ENCODE results near the gene ESPN. TPM values are rescaled to one million over a fixed set of nuclear protein-coding genes. Genes with fewer than 3 reads are reported as not detected.

The ESPN gene
- polyA plus RNA-seq, 2 donors, result 21.6 to 46.5 TPM

DNA sequence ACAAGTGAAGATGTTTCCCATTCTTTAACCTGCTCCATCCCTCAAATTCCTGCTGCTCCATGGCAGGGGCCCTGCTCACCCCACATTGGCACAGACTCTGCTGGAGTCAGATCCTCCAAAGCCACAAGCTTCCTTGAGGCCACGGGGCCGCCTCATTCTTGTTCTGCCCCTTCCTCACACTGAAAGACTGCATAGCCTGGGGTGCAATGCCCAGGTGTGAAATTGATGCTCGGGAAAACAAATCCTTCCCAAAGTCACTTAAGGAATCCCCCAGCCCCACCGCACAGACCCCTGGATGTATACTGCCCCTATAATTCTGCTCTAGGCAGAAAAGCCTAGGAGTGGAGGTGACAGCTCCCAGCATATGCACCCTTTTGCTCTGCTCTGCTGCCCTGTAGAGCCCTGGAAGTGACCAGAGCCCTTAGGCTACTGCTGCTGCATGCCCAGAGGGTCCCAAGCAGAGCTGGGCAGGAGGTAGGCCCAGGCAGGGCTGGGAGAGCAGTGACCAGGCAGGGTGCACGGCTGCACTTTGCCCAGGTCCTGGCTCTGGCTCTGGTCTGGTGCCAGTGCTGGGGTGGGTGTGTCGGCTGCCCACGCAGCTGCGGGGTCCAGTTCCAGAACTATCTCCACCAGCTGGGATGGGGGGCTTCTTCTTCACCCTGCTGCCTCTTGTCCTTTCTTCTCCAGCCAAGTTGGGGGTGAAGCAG, 6.5 kb upstream of the ESPN start:
- H3K36me3 ChIP-seq (ENCODE audit: control insufficient read depth in 2 of 2, insufficient read depth in 2 of 2, low read length in 1 of 2), result no peaks in the 10 kb centered on the region
- no peaks in the 10 kb centered on the region for H3K9me3 ChIP-seq (ENCODE audit: control insufficient read depth in 2 of 2, insufficient read depth in 1 of 2, low read depth in 1 of 2, low read length in 1 of 2)
- no peak overlapping the region for H3K27ac ChIP-seq (ENCODE audit: low read depth in 2 of 2, low read length in 1 of 2)
- peaks cover 4 to 19% of the 10 kb centered on the region in 2 donors for H3K4me1 ChIP-seq (ENCODE audit: control insufficient read depth in 2 of 2, insufficient read depth in 2 of 2, low read length in 1 of 2)
- 59 to 60% methylated on average over 8 of the region's 8 CpGs for WGBS, 2 donors
- no peaks in the 10 kb centered on the region for H3K27me3 ChIP-seq (ENCODE audit: control insufficient read depth in 1 of 2, insufficient read depth in 2 of 2, low read length in 2 of 2)
- H3K4me3 ChIP-seq (ENCODE audit: low read depth in 1 of 2, low read length in 2 of 2), result peak overlapping the region; percentile 27 to 63

DNA sequence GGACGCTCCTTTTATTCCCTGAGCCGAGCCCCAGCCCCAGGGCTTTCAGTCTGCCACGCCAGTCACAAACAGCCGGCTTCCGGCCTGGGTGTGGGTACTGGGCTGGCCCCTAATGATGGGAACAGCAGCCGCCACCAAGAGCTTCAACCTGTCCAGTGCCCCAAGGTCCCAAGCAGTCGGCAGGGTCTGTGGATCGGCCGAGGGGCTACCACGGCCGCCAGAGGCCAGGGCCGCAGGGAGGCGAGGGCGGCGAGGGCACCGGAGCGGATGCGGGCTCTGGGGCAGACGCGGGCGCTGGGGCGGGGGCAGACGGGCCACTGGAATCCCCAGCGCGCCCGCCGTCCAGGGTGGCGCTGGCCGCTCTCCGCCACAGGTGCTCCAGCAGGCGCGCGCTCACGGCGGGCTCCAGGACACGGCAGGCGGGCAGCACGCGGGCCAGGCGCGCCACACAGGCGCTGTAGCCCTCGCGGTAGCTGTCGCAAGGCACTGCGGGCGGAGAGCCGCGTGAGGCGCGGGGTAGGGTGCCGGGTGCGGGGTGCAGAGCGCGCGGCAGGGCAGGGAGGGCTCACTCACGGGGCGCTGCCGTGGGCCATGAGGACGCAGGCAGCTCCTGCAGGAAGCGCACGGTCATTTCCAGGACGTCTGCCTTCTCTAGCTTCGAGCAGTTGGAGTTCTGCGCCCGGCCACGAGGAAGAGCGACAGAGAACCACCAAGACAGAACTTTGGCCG, 5.7 kb upstream of the ESPN start:
- Histone ChIP-seq H3K36me3 (ENCODE audit: control insufficient read depth in 2 of 2, insufficient read depth in 2 of 2, low read length in 1 of 2) (no peaks in the 10 kb centered on the region), H3K9me3 (ENCODE audit: control insufficient read depth in 2 of 2, insufficient read depth in 1 of 2, low read depth in 1 of 2, low read length in 1 of 2) (no peaks in the 10 kb centered on the region), H3K27ac (ENCODE audit: low read depth in 2 of 2, low read length in 1 of 2) (peak overlapping the region in 1 of 2 donors; percentile 47), H3K4me3 (ENCODE audit: low read depth in 1 of 2, low read length in 2 of 2) (peak overlapping the region; percentile 55 to 63), H3K4me1 (ENCODE audit: control insufficient read depth in 2 of 2, insufficient read depth in 2 of 2, low read length in 1 of 2) (peaks cover 5 to 24% of the 10 kb centered on the region in 2 donors), H3K27me3 (ENCODE audit: control insufficient read depth in 1 of 2, insufficient read depth in 2 of 2, low read length in 2 of 2) (no peaks in the 10 kb centered on the region)
- WGBS, 2 donors, result 7% methylated on average over 52 to 69 of the region's 69 CpGs

DNA sequence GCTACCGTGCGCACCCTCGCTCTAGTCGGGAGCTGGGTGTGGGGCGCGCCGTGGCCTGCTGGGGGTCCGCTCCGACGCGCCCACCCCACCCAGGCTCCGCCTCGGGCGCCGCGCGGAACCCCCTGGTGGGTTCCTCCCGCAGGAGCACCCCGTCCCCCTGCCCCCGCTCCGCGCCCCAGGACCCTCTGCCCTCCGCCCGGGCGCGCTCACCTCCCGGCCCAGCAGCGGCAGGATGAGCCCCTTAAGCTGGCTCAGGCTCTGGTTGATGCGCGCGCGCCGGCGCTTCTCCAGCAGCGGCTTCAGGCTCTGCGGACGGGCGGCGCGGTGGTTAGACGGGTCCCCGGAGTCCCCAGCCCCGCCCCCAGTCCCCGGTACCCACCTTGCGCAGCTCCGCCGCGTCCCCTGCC, 5.2 kb upstream of the ESPN start:
- WGBS, 2 donors, result 2% methylated on average over 34 to 48 of the region's 48 CpGs

DNA sequence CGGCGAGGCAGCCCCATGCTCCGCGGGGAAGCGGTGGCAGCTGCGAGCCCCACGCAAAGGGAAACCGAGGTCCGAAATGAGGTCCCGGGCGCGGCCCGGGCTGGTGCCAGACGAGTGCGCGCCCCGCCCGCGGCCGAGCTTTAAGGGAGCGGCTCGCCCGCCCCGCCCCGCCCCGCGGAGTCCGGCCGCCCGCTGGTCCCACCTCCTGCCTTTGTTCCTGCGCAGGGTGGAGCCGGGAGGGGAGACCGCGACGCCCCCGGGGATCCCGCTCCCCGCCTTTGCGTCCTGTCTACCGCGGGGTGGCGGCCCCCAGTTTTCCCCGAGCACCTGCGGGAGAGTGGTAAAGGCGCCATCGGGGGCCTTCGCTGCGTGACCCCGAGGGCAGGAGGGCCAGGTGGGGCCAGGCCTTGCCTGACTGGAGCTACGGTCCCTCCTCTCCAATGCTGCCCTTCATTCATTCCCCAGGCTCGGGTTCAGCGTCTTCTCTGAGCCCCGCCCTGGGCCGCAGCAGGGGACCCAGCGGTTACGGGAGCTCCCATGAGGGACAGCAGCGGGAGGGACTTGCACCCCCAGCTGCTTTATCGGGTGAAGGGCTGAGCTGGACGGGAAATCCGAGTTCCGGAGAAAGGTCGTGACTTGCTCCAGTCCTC, 4.6 kb upstream of the ESPN start, which contains the start of gene HES2:
Gene HES2 (minus strand): TSS at position 116 of the 650 bp plus-strand sequence. CDS start 99 bp downstream, at position 17.
- no peaks in the 10 kb centered on the region for H3K9me3 ChIP-seq (ENCODE audit: control insufficient read depth in 2 of 2, insufficient read depth in 1 of 2, low read depth in 1 of 2, low read length in 1 of 2)
- peaks cover 7 to 30% of the 10 kb centered on the region in 2 donors for H3K4me1 ChIP-seq (ENCODE audit: control insufficient read depth in 2 of 2, insufficient read depth in 2 of 2, low read length in 1 of 2)
- H3K27ac ChIP-seq (ENCODE audit: low read depth in 2 of 2, low read length in 1 of 2), result peak within 1 kb of the TSS; percentile 19 to 47
- H3K4me3 ChIP-seq (ENCODE audit: low read depth in 1 of 2, low read length in 2 of 2), result peak within 1 kb of the TSS; percentile 55 to 63
- 1 to 3% methylated on average over 58 to 62 of the region's 62 CpGs for WGBS, 2 donors
- no peaks in the 10 kb centered on the region for H3K27me3 ChIP-seq (ENCODE audit: control insufficient read depth in 1 of 2, insufficient read depth in 2 of 2, low read length in 2 of 2)
- H3K36me3 ChIP-seq (ENCODE audit: control insufficient read depth in 2 of 2, insufficient read depth in 2 of 2, low read length in 1 of 2), result no peaks in the 10 kb centered on the region

More for the DNA sequence above, 5.2 kb upstream of the ESPN start:
- Histone ChIP-seq H3K9me3 (ENCODE audit: control insufficient read depth in 2 of 2, insufficient read depth in 1 of 2, low read depth in 1 of 2, low read length in 1 of 2) (no peaks in the 10 kb centered on the region), H3K27ac (ENCODE audit: low read depth in 2 of 2, low read length in 1 of 2) (peak overlapping the region; percentile 19 to 47), H3K36me3 (ENCODE audit: control insufficient read depth in 2 of 2, insufficient read depth in 2 of 2, low read length in 1 of 2) (no peaks in the 10 kb centered on the region), H3K4me1 (ENCODE audit: control insufficient read depth in 2 of 2, insufficient read depth in 2 of 2, low read length in 1 of 2) (peaks cover 7 to 27% of the 10 kb centered on the region in 2 donors), H3K4me3 (ENCODE audit: low read depth in 1 of 2, low read length in 2 of 2) (peak overlapping the region; percentile 55 to 63), H3K27me3 (ENCODE audit: control insufficient read depth in 1 of 2, insufficient read depth in 2 of 2, low read length in 2 of 2) (no peaks in the 10 kb centered on the region)

DNA sequence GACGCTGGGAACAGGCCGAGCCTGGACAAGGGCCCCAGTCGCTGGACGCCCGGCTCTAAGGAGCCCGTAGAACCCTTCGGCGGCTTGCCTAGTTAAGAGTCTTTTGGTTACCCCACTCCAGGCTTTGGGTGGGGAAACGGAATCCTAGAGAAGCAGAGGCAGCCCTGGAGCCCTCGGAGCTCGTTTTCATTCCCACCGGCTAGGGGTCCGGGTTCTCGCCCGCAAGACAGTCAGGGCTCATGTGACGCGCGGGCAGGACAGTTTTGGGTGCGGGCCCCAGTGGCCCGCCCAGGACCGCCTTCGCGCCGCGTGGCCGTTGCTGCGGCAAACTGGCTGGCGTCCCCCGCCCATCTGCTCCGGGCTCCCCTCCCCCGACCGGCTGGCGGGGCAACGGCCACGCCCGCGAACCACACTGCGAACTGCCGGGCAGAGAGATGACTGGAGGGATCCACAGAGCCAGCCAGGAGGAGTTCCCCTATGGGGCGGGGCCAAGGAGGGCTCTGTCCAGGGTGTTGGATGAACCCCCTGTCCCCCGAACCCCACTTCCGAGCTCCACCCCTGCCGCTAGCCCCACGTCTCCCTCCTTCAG, 4.0 kb upstream of the ESPN start:
- 8 to 9% methylated on average over 43 to 44 of the region's 44 CpGs for WGBS, 2 donors
- Histone ChIP-seq H3K4me3 (ENCODE audit: low read depth in 1 of 2, low read length in 2 of 2) (peak overlapping the region in 1 of 2 donors; percentile 63), H3K27me3 (ENCODE audit: control insufficient read depth in 1 of 2, insufficient read depth in 2 of 2, low read length in 2 of 2) (no peaks in the 10 kb centered on the region), H3K36me3 (ENCODE audit: control insufficient read depth in 2 of 2, insufficient read depth in 2 of 2, low read length in 1 of 2) (no peaks in the 10 kb centered on the region), H3K9me3 (ENCODE audit: control insufficient read depth in 2 of 2, insufficient read depth in 1 of 2, low read depth in 1 of 2, low read length in 1 of 2) (no peaks in the 10 kb centered on the region), H3K27ac (ENCODE audit: low read depth in 2 of 2, low read length in 1 of 2) (peak overlapping the region in 1 of 2 donors; percentile 44), H3K4me1 (ENCODE audit: control insufficient read depth in 2 of 2, insufficient read depth in 2 of 2, low read length in 1 of 2) (peaks cover 7 to 36% of the 10 kb centered on the region in 2 donors)

DNA sequence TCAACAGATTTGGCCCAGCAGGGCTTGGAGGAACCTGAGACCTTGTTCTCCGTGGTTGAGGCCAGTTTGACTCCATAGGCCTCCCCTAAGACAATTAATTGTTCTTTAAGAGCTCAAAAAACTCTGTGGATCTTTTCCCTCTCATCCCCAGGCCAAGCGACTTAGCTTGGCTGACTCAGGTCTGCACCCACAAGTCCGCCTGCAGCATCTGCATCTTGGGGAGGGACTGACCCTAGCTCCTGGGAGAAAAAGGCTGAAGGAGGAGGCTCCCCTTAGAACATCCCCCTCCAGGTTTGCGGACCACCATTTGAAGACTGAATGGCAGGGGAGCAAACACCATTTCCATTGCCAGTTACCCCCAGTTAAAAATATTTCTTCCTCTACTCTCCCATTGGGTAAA, 3.3 kb upstream of the ESPN start:
- Histone ChIP-seq H3K9me3 (ENCODE audit: control insufficient read depth in 2 of 2, insufficient read depth in 1 of 2, low read depth in 1 of 2, low read length in 1 of 2) (no peaks in the 10 kb centered on the region), H3K27ac (ENCODE audit: low read depth in 2 of 2, low read length in 1 of 2) (peak overlapping the region in 1 of 2 donors; percentile 44)

DNA sequence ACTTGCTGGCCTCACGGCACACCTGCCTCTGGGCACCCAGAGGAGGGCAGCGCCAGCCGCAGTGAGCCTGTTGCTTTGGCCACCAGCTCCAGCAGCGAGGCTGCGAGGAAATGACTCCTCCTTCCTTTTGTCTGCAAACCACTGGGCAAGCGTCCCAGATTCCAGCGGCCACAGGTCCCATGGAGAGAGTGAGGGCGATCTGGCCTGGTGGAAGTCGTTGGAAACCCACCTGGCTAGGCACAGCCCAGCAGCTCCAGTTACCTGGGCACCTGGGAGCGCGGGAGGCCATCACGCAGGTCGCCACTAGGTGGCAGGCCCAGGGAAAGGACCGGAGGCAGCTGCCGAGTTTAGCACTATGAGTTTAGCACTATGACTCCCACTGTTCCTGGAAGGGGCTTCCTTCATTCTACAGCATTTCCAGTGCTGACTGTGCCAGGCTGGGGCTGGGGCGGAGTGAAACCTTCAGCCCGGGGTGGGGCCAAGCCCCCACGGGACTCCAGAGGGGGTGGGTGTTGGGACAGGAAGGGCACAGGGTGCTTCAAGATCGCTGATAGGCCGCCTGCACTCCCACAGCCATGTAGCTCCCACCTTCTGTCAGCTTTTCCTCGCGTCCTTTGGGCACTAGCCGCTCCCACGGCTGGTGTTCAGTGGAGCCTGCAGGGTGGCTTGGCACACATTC, 1.1 kb upstream of the ESPN start:
- H3K9me3 ChIP-seq (ENCODE audit: control insufficient read depth in 2 of 2, insufficient read depth in 1 of 2, low read depth in 1 of 2, low read length in 1 of 2), result no peaks in the 10 kb centered on the region
- peaks cover 7 to 50% of the 10 kb centered on the region in 2 donors for H3K4me1 ChIP-seq (ENCODE audit: control insufficient read depth in 2 of 2, insufficient read depth in 2 of 2, low read length in 1 of 2)
- no peaks in the 10 kb centered on the region for H3K27me3 ChIP-seq (ENCODE audit: control insufficient read depth in 1 of 2, insufficient read depth in 2 of 2, low read length in 2 of 2)
- 10% methylated on average over 24 of the region's 24 CpGs for WGBS, 2 donors
- no peak overlapping the region for H3K4me3 ChIP-seq (ENCODE audit: low read depth in 1 of 2, low read length in 2 of 2)
- no peak overlapping the region for H3K27ac ChIP-seq (ENCODE audit: low read depth in 2 of 2, low read length in 1 of 2)
- no peaks in the 10 kb centered on the region for H3K36me3 ChIP-seq (ENCODE audit: control insufficient read depth in 2 of 2, insufficient read depth in 2 of 2, low read length in 1 of 2)

More for the DNA sequence above, 3.3 kb upstream of the ESPN start:
- WGBS, 2 donors, result 64 to 69% methylated on average over 4 of the region's 4 CpGs
- Histone ChIP-seq H3K27me3 (ENCODE audit: control insufficient read depth in 1 of 2, insufficient read depth in 2 of 2, low read length in 2 of 2) (no peaks in the 10 kb centered on the region), H3K4me1 (ENCODE audit: control insufficient read depth in 2 of 2, insufficient read depth in 2 of 2, low read length in 1 of 2) (peaks cover 7 to 39% of the 10 kb centered on the region in 2 donors), H3K36me3 (ENCODE audit: control insufficient read depth in 2 of 2, insufficient read depth in 2 of 2, low read length in 1 of 2) (no peaks in the 10 kb centered on the region), H3K4me3 (ENCODE audit: low read depth in 1 of 2, low read length in 2 of 2) (no peak overlapping the region)

DNA sequence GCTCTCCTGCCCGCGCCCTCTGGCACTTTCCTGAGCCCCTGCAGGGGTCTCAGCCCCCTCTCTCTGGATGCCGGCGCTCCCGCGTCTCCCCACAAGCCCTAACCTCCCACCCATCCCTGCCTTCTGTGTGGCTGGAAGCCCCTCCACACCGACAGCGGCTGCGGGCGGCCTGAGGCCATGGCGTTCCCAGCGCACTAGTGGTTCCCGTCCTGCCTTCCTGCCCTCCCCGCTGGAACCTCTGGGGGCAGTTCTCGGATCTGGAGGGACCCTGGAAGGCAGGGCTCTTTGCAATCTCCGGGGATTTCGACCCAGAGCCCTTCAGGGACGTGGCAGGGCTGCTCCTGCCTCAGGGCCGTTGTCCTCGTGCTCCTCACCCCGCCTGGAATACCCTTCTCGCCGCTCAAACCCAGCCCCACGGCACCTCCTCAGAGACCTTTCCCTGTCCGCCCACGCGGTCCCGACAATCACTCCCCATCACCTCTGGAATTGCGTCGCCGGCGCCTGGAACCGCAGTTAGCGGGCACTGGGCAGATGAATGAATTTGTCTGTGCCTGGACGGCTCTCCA, 493 bp upstream of the ESPN start:
- no peaks in the 10 kb centered on the region for H3K9me3 ChIP-seq (ENCODE audit: control insufficient read depth in 2 of 2, insufficient read depth in 1 of 2, low read depth in 1 of 2, low read length in 1 of 2)
- no peak overlapping the region for H3K27ac ChIP-seq (ENCODE audit: low read depth in 2 of 2, low read length in 1 of 2)
- H3K27me3 ChIP-seq (ENCODE audit: control insufficient read depth in 1 of 2, insufficient read depth in 2 of 2, low read length in 2 of 2), result no peaks in the 10 kb centered on the region
- peaks cover 7 to 48% of the 10 kb centered on the region in 2 donors for H3K4me1 ChIP-seq (ENCODE audit: control insufficient read depth in 2 of 2, insufficient read depth in 2 of 2, low read length in 1 of 2)
- no peaks in the 10 kb centered on the region for H3K36me3 ChIP-seq (ENCODE audit: control insufficient read depth in 2 of 2, insufficient read depth in 2 of 2, low read length in 1 of 2)
- H3K4me3 ChIP-seq (ENCODE audit: low read depth in 1 of 2, low read length in 2 of 2), result peak overlapping the region in 1 of 2 donors; percentile 23
- WGBS, 2 donors, result 4 to 7% methylated on average over 35 of the region's 35 CpGs

All from esophagus (tissue), 2 donors.